H9 (cell line): ENCODE measurements around the gene REV1. TPM values are rescaled to one million over a fixed set of nuclear protein-coding genes. Genes with fewer than 3 reads are reported as not detected.

ENCODE experiments used
- DNase-seq: peaks from one replicate; pipeline ENCODE4 v3.0.0-alpha.2; 2017
- H2AFZ ChIP-seq: one replicate; pipeline ENCODE4 v1.6.1; 2013; ENCODE audit warnings: mild to moderate bottlenecking, low read length, control low read depth, moderate library complexity
- H2AK5ac ChIP-seq: 2 replicates; pipeline ENCODE4 v1.6.1; 2013; ENCODE audit warnings: low read length, control low read depth, mixed read lengths; ENCODE audit not compliant: insufficient read length
- H2BK120ac ChIP-seq: one replicate; pipeline ENCODE4 v1.6.1; 2013; ENCODE audit warnings: low read depth, mild to moderate bottlenecking, low read length, control low read depth, inconsistent platforms; ENCODE audit not compliant: poor library complexity, severe bottlenecking
- H2BK12ac ChIP-seq: 2 replicates; pipeline ENCODE4 v1.6.1; 2013; ENCODE audit warnings: low read length, control low read depth, mixed read lengths, low read depth; ENCODE audit not compliant: insufficient read length
- H2BK15ac ChIP-seq: 2 replicates; pipeline ENCODE4 v1.6.1; 2013; ENCODE audit warnings: low read depth, low read length, control low read depth
- H2BK20ac ChIP-seq: one replicate; pipeline ENCODE4 v1.6.1; 2013; ENCODE audit warnings: low read depth, mild to moderate bottlenecking, low read length, control low read depth, inconsistent platforms; ENCODE audit not compliant: poor library complexity, severe bottlenecking
- H2BK5ac ChIP-seq: 2 replicates; pipeline ENCODE4 v1.6.1; 2013; ENCODE audit warnings: low read length, control low read depth, mixed read lengths; ENCODE audit not compliant: insufficient read length
- H3K14ac ChIP-seq: 2 replicates; pipeline ENCODE4 v1.6.1; 2013; ENCODE audit warnings: low read length, control low read depth; ENCODE audit not compliant: insufficient read depth
- H3K18ac ChIP-seq: 2 replicates; pipeline ENCODE4 v1.6.1; 2013; ENCODE audit warnings: low read depth, mild to moderate bottlenecking, mixed read lengths, low read length, control low read depth; ENCODE audit not compliant: insufficient read length
- H3K23ac ChIP-seq: 2 replicates; pipeline ENCODE4 v1.6.1; 2013; ENCODE audit warnings: low read length, control low read depth, mixed read lengths, low read depth; ENCODE audit not compliant: insufficient read length
- H3K23me2 ChIP-seq: 2 replicates; pipeline ENCODE4 v1.6.1; 2013; ENCODE audit warnings: low read depth, mild to moderate bottlenecking, mixed read lengths, low read length, control low read depth; ENCODE audit not compliant: insufficient read length, poor library complexity, severe bottlenecking
- H3K27ac ChIP-seq: 2 replicates; pipeline ENCODE4 v1.5.1; 2013; ENCODE audit warnings: low read length, control low read depth, mixed read lengths, low read depth; ENCODE audit not compliant: insufficient read length
- H3K27me3 ChIP-seq: 2 replicates; pipeline ENCODE4 v1.6.1; 2013; ENCODE audit warnings: low read length, control low read depth, inconsistent platforms; ENCODE audit not compliant: insufficient read depth
- H3K4ac ChIP-seq: 2 replicates; pipeline ENCODE4 v1.6.1; 2013; ENCODE audit warnings: low read depth, mild to moderate bottlenecking, control low read depth, inconsistent platforms, low read length, moderate library complexity
- H3K4me1 ChIP-seq: 2 replicates; pipeline ENCODE4 v1.6.1; 2013; ENCODE audit warnings: low read length, control low read depth, inconsistent platforms; ENCODE audit not compliant: insufficient read depth
- H3K4me2 ChIP-seq: 2 replicates; pipeline ENCODE4 v1.6.1; 2013; ENCODE audit warnings: low read length, control low read depth, mixed read lengths; ENCODE audit not compliant: insufficient read length, insufficient read depth
- H3K56ac ChIP-seq: 2 replicates; pipeline ENCODE4 v1.6.1; 2013; ENCODE audit warnings: low read depth, mild to moderate bottlenecking, mixed read lengths, low read length, control low read depth; ENCODE audit not compliant: insufficient read length
- H3K79me1 ChIP-seq: 2 replicates; pipeline ENCODE4 v1.6.1; 2013; ENCODE audit warnings: low read depth, mild to moderate bottlenecking, moderate library complexity, low read length, control low read depth, inconsistent platforms; ENCODE audit not compliant: insufficient read depth, poor library complexity, severe bottlenecking
- H3K79me2 ChIP-seq: 2 replicates; pipeline ENCODE4 v1.6.1; 2013; ENCODE audit warnings: low read length, control low read depth, inconsistent platforms; ENCODE audit not compliant: insufficient read depth
- H3K9ac ChIP-seq: 2 replicates; pipeline ENCODE4 v1.6.1; 2013; ENCODE audit warnings: low read length, control low read depth, mixed read lengths; ENCODE audit not compliant: insufficient read length; ENCODE audit errors: extremely low read depth
- H3K9me3 ChIP-seq: one replicate; pipeline ENCODE4 v1.6.1; 2013; ENCODE audit warnings: low read depth, low read length, inconsistent platforms; ENCODE audit not compliant: control insufficient read depth
- H3T11ph ChIP-seq: one replicate; pipeline ENCODE4 v1.6.1; 2013; ENCODE audit warnings: mild to moderate bottlenecking, low read length, control low read depth, inconsistent platforms
- H4K20me1 ChIP-seq: one replicate; pipeline ENCODE4 v1.6.1; 2013; ENCODE audit not compliant: control insufficient read depth, insufficient read length, insufficient read depth
- H4K5ac ChIP-seq: 2 replicates; pipeline ENCODE4 v1.6.1; 2013; ENCODE audit warnings: low read depth, mild to moderate bottlenecking, mixed read lengths, low read length, control low read depth; ENCODE audit not compliant: insufficient read length
- H4K8ac ChIP-seq: replicated peaks from 2 replicates; pipeline ENCODE4 v1.6.1; 2013; ENCODE audit warnings: low read length, control low read depth, mixed read lengths, low read depth; ENCODE audit not compliant: insufficient read length
- H4K91ac ChIP-seq: 2 replicates; pipeline ENCODE4 v1.6.1; 2013; ENCODE audit warnings: low read depth, mild to moderate bottlenecking, moderate library complexity, mixed read lengths, low read length, control low read depth; ENCODE audit not compliant: insufficient read length
- H3K27ac Mint-ChIP-seq, 3 experiments: 2 replicates in 2 of 3; 3 replicates in 1 of 3; pipeline ENCODE4 v1.8.0; 2020 to 2021; ENCODE audit warnings: mixed read lengths in 3 of 3, mild to moderate bottlenecking in 1 of 3, moderate library complexity in 1 of 3
- H3K27me3 Mint-ChIP-seq: 2 replicates; pipeline ENCODE4 v1.8.0; 2021; ENCODE audit warnings: low read depth, mild to moderate bottlenecking, moderate library complexity, mixed read lengths
- H3K36me3 Mint-ChIP-seq, 3 experiments: 2 replicates in 2 of 3; 3 replicates in 1 of 3; pipeline ENCODE4 v1.8.0; 2020 to 2021; ENCODE audit warnings: low read depth in 3 of 3, mixed read lengths in 3 of 3; ENCODE audit not compliant: insufficient read depth in 1 of 3
- H3K4me1 Mint-ChIP-seq, 2 experiments: 2 replicates each; pipeline ENCODE4 v1.8.0; 2020; ENCODE audit warnings: mixed read lengths in 2 of 2
- H3K4me3 Mint-ChIP-seq, 2 experiments: 2 replicates in 1 of 2; 3 replicates in 1 of 2; pipeline ENCODE4 v1.8.0; 2020 to 2021; ENCODE audit warnings: mild to moderate bottlenecking in 2 of 2, mixed read lengths in 2 of 2, moderate library complexity in 1 of 2
- H3K9me3 Mint-ChIP-seq, 2 experiments: 2 replicates in 1 of 2; 3 replicates in 1 of 2; pipeline ENCODE4 v1.8.0; 2020; ENCODE audit warnings: mild to moderate bottlenecking in 2 of 2, mixed read lengths in 2 of 2, moderate library complexity in 1 of 2
- CTCF ChIP-seq: fragments of 200-600 bp; sonication (generic); conservative IDR thresholded peaks from 3 replicates; pipeline ENCODE4 v1.8.0; 2021; ENCODE audit warnings: antibody characterized with exemption, mild to moderate bottlenecking
- WGBS: extraction: QIAGEN DNeasy Blood & Tissue Kit; methylation state at CpG from one replicate; pipeline ENCODE4 v1.1.7; 2013; ENCODE audit warnings: missing lambda C conversion rate, low lambda C conversion rate, mixed read lengths; ENCODE audit not compliant: insufficient read length; ENCODE audit errors: extremely low coverage; 5-methylcytosine and 5-hydroxymethylcytosine counted together
- total RNA-seq: library from RNA; stranded (reverse); gene quantifications from 2 replicates; pipeline ENCODE4 v1.2.1, GENCODE V29; 2021

The REV1 gene
- total RNA-seq, 1 experiment from 2014 or later = 41.6 TPM

GRCh38 chr2:99485824-99486223 lies 4.0 kb downstream of the REV1 start:
- Histone ChIP-seq H3K4me2 (no peak overlapping the region), H3K18ac (no peak overlapping the region), H4K91ac (no peak overlapping the region), H3K27ac (no peak overlapping the region), H3K79me1 (no peaks in the 10 kb centered on the region), H3K4me1 (peaks cover 2% of the 10 kb centered on the region; the same call in 1 of the 2 replicates), H3K79me2 (peaks cover 47% of the 10 kb centered on the region), H3K23me2 (peaks cover 4% of the 10 kb centered on the region), H3K27me3 (no peaks in the 10 kb centered on the region), H2BK120ac (no peak overlapping the region), H3T11ph (no peak overlapping the region), H4K20me1 (no peaks in the 10 kb centered on the region), H3K9ac (no peak overlapping the region), H3K56ac (no peak overlapping the region), H3K23ac (no peak overlapping the region), H2BK20ac (no peak overlapping the region), H3K4ac (no peak overlapping the region), H2BK12ac (no peak overlapping the region), H4K5ac (no peak overlapping the region), H4K8ac (no peak overlapping the region), H2BK15ac (no peak overlapping the region), H3K14ac (no peak overlapping the region), H2AK5ac (no peak overlapping the region), H2AFZ (no peak overlapping the region), H2BK5ac (no peak overlapping the region), H3K9me3 (no peaks in the 10 kb centered on the region)
- Mint-ChIP-seq H3K36me3 (peaks cover 4 to 6% (median 4%) of the 10 kb centered on the region in 3 experiments; a peak in 5 of 7 replicates), H3K27me3 (peaks cover 2% of the 10 kb centered on the region; the same call in 1 of the 2 replicates), H3K4me3 (peak overlapping the region in 1 of 2 experiments; percentile 26; a peak in 1 of 5 replicates), H3K27ac (no peak overlapping the region), H3K9me3 (peaks cover 0 to 4% of the 10 kb centered on the region in 2 experiments; a peak in 2 of 5 replicates), H3K4me1 (peaks cover 39 to 43% of the 10 kb centered on the region in 2 experiments)
- no peak for DNase-seq
- no CpG with 5 or more reads among the region's 4 CpGs for WGBS
- no peak for TF ChIP-seq CTCF
